GM18505 (cell line): ENCODE results near the gene OR13J1.
"Not testable (repeated sequence)": the region's sequence is repeated elsewhere in the genome, so short reads cannot be mapped to it uniquely, and the experiment has no call there.

ENCODE experiments used
- ATAC-seq: cut with Tn5 transposase; IDR thresholded peaks from one replicate; pipeline ENCODE4 v1.9.1; 2021; ENCODE audit not compliant: unreplicated experiment
- POLR2A ChIP-seq: IDR thresholded peaks from 4 replicates; pipeline ENCODE4 v1.6.1; 2011; ENCODE audit warnings: borderline replicate concordance; ENCODE audit not compliant: insufficient read depth, insufficient read length; ENCODE audit errors: extremely low read depth

Gene OR13J1

GRCh38 chr9:35908504-35909125 lies 38.4 kb upstream of the OR13J1 start:
- ATAC-seq: no peak

DNA sequence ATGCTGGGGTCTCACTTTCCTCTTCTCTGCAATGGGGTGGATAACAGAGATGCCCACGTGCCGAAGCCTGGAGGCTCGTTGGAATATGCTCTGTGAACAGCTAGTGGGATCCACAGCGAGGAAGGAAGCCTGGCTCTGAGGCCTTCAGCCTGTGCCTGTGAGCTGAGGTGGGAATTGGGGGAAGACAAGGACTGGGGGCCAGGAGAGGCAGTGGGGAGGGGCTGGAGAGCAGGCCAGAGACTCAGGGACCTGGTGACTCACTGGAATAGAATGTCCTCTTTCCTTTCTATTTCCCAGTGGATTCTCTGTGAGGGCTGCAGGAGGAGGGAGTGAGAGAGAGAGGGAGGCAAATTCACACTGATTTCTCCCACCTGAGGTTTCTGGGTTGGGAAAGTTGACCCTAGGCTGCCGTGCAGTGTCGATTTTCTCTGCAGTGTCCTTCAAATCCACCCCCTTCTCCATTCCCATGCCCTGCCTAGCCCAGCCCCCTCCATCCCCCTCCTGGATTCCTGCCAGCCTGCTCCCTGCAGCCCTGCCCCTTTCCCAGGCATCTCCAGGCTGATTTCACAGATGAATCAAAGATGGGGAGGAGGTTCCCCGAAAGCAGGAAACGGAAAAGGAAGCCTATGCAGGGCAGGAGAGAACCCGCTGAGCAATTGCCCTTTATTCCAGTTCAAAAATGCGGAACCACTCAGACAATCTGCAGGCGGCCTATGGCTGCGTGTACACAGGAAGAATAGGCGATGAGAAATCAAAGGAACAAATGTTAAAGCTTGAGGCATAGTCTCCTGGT lies 37.7 kb upstream of the OR13J1 start:
- no peak for TF ChIP-seq POLR2A
- ATAC-seq: no peak

More at GRCh38 chr9:35908504-35909125, 38.4 kb upstream of the OR13J1 start:
- no peak for TF ChIP-seq POLR2A

DNA sequence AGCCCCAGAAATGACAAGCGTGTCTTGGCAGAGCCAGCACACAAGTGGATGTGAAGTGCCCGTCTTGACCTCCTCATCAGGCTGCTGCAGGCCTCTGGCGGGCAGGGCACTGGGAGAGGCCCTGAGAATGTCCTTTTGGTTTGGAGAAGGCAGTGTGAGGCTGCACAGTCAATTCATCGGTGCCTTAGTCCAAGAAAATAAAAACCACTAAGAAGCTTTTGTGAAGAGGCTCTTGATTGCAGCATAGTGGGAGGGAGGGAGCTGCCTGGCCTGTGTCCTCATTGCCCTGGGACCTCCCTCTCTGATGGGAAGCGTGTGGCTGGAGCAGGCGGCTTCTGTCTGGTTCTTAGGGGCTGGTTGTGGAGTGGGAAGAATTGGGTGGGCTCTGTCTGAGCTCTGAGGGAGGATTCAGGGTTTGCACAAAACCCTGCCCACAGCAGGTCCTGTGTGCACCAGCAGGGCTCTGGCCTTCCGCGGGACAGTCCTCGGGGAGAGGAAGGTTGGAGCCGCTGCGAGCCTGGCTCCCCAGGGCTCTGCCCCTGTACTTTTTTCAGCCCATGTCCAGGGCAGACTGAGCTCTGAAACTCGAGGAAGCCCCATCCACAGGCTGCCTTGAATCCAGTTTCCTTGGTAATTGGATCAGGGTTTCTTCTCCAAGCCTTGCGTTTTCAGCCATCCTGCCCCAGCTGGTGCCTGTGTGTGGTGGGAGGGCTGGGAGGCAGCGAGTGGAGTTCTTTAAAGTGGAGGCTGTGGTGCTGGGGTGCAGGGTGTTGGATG lies 36.9 kb upstream of the OR13J1 start:
- TF ChIP-seq POLR2A: no peak
- no peak for ATAC-seq

DNA sequence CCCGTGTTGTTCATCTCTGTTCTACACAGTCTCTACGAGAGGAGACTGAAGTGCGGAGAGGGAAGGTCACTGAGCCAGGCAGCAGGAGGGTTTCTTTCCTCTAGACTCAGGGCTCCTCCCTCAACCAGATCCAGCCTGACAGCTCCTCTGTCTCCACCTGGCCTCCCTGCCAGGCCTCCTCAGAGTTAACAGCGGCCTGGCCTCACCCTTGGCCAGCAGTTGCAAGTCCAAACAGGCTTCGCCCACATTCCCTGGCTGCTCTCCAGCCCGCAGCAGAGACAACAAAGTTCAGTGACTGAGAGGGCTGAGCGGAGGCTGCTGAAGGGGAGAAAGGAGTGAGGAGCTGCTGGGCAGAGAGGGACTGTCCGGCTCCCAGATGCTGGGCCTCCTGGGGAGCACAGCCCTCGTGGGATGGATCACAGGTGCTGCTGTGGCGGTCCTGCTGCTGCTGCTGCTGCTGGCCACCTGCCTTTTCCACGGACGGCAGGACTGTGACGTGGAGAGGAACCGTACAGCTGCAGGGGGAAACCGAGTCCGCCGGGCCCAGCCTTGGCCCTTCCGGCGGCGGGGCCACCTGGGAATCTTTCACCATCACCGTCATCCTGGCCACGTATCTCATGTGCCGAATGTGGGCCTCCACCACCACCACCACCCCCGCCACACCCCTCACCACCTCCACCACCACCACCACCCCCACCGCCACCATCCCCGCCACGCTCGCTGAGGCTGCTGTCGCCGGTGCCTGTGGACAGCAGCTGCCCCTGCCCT lies 35.9 kb upstream of the OR13J1 start, which contains the start of gene HRCT1:
Gene HRCT1, plus strand, starts transcription at position 291 of the 768 bp plus-strand sequence. Its CDS starts 86 bp downstream, at position 377.
- no peak for ATAC-seq
- no peak for TF ChIP-seq POLR2A

DNA sequence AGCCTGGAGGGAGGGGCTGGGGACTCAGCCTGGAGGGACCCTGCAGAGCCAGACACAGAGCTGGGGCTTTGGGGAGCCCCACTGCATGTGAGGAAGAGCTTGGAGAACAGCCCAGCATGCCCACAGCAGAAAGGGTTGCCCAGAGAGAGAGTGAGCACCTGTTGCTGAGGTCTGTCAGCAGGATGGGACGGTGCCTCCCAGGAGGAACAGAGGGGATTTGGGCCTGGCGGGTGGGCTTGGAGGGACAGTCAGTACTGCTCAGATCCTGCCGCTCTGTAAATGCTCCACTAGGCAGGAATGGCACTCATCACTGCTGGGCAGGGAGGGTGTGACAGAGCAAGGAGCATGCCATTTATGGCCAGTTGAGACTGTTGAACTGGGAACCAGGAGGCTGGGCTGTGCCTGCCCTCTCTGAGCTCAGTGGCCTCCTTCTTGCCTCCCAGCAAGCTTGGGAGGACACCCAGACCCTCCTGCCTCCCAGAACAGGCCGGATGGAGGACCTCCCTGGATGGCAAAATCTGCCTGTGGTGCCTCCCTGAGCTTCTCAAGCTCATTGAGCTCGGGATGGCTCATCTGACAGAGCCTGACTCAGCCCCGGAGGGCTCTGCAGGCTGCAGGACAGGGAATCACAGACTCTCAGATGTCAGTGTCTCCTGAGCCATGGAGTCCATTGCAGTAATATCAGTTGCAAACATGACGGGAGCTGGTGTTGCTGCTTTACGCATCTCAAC lies 35.0 kb upstream of the OR13J1 start:
- ATAC-seq: no peak
- TF ChIP-seq POLR2A: no peak

- ATAC-seq: no peak
- no peak for TF ChIP-seq POLR2A
These were observed 34.1 kb upstream of the OR13J1 start for GRCh38 chr9:35904338-35904737.

DNA sequence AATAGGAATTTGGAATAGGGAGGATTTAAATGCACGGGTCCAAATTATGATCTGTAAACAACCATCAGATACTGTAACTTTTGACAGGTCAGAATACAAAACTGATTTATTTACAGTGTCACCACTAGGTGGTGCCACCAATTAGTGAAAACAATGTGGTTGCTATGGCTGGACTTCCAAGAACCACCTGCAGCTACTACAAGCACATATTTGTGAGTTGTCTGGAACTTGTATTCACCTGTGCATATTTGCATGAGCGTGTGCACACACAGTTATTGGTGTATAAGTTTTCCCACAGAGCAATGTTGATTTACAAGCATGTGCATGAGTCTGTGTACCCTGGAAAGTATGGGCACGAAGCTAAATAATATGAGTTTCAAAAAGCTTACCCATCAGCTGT lies 32.8 kb upstream of the OR13J1 start:
- TF ChIP-seq POLR2A: no peak
- no peak for ATAC-seq

- ATAC-seq: no peak
- TF ChIP-seq POLR2A: no peak
These were observed 28.8 kb upstream of the OR13J1 start for GRCh38 chr9:35899021-35899420.

- no peak for TF ChIP-seq POLR2A
- ATAC-seq: no peak
These were observed 28.1 kb upstream of the OR13J1 start for GRCh38 chr9:35898337-35898736.

GRCh38 chr9:35897376-35898099 lies 27.3 kb upstream of the OR13J1 start:
- ATAC-seq: not testable (repeated sequence)

DNA sequence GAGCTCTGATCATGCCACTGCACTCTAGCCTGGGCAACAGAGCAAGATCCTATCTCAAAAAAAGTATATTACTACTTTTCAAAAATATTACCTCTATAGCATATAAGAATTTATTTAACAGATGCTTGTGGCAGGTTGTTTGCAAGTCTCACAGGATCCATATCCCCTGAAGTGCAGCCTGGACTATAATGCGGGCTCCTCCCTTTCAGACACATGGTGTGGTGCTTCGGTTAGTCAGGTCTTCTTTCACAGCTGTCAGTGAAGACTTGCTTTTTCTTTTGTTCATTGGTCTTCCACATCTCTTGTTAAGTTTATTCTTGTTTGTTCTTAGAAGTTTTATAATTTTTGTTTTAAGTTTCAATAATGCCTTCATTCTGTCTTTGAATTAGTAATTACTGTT lies 26.4 kb upstream of the OR13J1 start:
- no peak for ATAC-seq
- TF ChIP-seq POLR2A: no peak

- no peak for TF ChIP-seq POLR2A
- ATAC-seq: no peak
These were observed 21.9 kb upstream of the OR13J1 start for GRCh38 chr9:35892051-35892450.
